Heart right ventricle (tissue), 16 donors: ENCODE measurements around the gene MYO3B. TPM values are rescaled to one million over a fixed set of nuclear protein-coding genes. Genes with fewer than 3 reads are reported as not detected.

Experiments used
- ATAC-seq, 8 donors: fragments of 200-7000 bp; cut with Tn5 transposase; one replicate each; pipeline ENCODE4 v1.9.1; 2020; ENCODE audit warnings: mild to moderate bottlenecking in 8 of 8, moderate library complexity in 8 of 8, moderate number of reproducible peaks in 1 of 8
- DNase-seq, 2 donors: peaks; one replicate each; pipeline ENCODE4 v3.0.0-alpha.2; 2020
- H3K27ac ChIP-seq, 10 donors: fragments of 200-600 bp; sonication (generic) in 2 of 10; one replicate each; pipeline versions ENCODE4 v1.5.0 to v1.8.0; 2020 to 2022; ENCODE audit warnings: mild to moderate bottlenecking in 3 of 10
- H3K27me3 ChIP-seq, 7 donors: fragments of 200-600 bp; one replicate each; pipeline ENCODE4 v1.8.0; 2021 to 2022; ENCODE audit warnings: mild to moderate bottlenecking in 2 of 7
- H3K36me3 ChIP-seq, 9 donors: fragments of 200-600 bp; sonication (generic) in 1 of 9; one replicate each; pipeline versions ENCODE4 v1.5.0 to v1.8.0; 2020 to 2022; ENCODE audit warnings: mild to moderate bottlenecking in 2 of 9
- H3K4me1 ChIP-seq, 9 donors: fragments of 200-600 bp; sonication (generic) in 1 of 9; one replicate each; pipeline versions ENCODE4 v1.5.0 to v1.8.0; 2020 to 2022; ENCODE audit warnings: mild to moderate bottlenecking in 4 of 9
- H3K4me3 ChIP-seq, 10 donors: fragments of 200-600 bp; sonication (generic) in 2 of 10; one replicate each; pipeline versions ENCODE4 v1.5.0 to v1.8.0; 2020 to 2022; ENCODE audit warnings: mild to moderate bottlenecking in 7 of 10, moderate library complexity in 2 of 10
- H3K9me3 ChIP-seq, 11 donors: fragments of 200-600 bp in 10 of 11; sonication (generic) in 2 of 11; one replicate each; pipeline versions ENCODE4 v1.5.0 to v1.8.0; 2013 to 2022; ENCODE audit warnings: mild to moderate bottlenecking in 2 of 11, control low read depth in 1 of 11, moderate library complexity in 1 of 11
- WGBS, 2 donors: extraction: QIAGEN DNeasy Blood & Tissue Kit; methylation state at CpG; one replicate each; pipeline ENCODE4 v1.1.7; 2013; ENCODE audit warnings: inconsistent platforms in 1 of 2; 5-methylcytosine and 5-hydroxymethylcytosine counted together
- intact Hi-C, 10 donors: fragments of 100-400 bp; cut with DNase I; formaldehyde crosslinking; loops; one replicate each; pipeline versions ENCODE4 v1.11.1 to v1.14.2; 2022
- polyA plus RNA-seq, 2 donors: library from polyadenylated mRNA; stranded (reverse); fragments of 200-250 nt; gene quantifications; one replicate each; pipeline ENCODE4 v1.2.3, GENCODE V29; 2013
- total RNA-seq, 10 donors: library from RNA; stranded (reverse); fragmentation: NEBNext Ultra II Directional in 3 of 10; extraction: Animal tissue kit (Norgen Biotek cat#: 25700) in 3 of 10; gene quantifications; one replicate each; pipeline versions ENCODE4 v1.2.1 to v1.2.4, GENCODE V29; 2021 to 2023
- TF ChIP-seq, protein P1 (sequence below), 9 donors: fragments of 200-600 bp; sonication (generic) in 2 of 9; IDR thresholded peaks; one replicate each; pipeline versions ENCODE4 v1.5.0 to v1.8.0; 2021 to 2022; ENCODE audit warnings: antibody characterized with exemption in 9 of 9, mild to moderate bottlenecking in 5 of 9, moderate library complexity in 1 of 9
- donor health status: Arrhythmogenic right ventricular cardiomyopathy.
- donor health status: ischemic (EF 13 %, LVEDD 7.1; RV severe dilation, severe dysfunction).
- donor health status: healthy with polysubstance abuse.
- donor health status: DM: no; HTN: yes; CAD: no.
- donor health status: DM: no; HTN: no; CAD: no.
- donor health status: ischemic (EF 25% LVEDD 6.9; RV normal size, moderate dysfunction).
- donor health status: ischemic (EF 25% LVEDD 5.7; RV mildly dilated, moderate dysfunction).
- donor health status: healthy.
- donor health status: DM: yes; HTN: yes; CAD: no.
- donor health status: Ischemic cardiomyopathy.
- donor health status: ischemic (EF 35%, LVEDD 5.7; RV mildly dilated, moderate dysfunction).
- donor health status: nonischemic (EF 11% LVEDD 7.7; RV severe dilation, severe dysfunction).
- donor health status: DM: yes; HTN: yes; CAD: no.
- donor health status: PGD.
- donor health status: ischemic (EF 29% LVEDD 5.4; RV normal size, mild dysfunction).
- donor health status: nonischemic (EF 23%, LVEDD 6.1; RV moderate dilation, normal function).

MYO3B gene
- total and polyA plus RNA-seq, 12 donors, result 0.05 to 0.21 (median 0.09) TPM; not detected in 8

DNA sequence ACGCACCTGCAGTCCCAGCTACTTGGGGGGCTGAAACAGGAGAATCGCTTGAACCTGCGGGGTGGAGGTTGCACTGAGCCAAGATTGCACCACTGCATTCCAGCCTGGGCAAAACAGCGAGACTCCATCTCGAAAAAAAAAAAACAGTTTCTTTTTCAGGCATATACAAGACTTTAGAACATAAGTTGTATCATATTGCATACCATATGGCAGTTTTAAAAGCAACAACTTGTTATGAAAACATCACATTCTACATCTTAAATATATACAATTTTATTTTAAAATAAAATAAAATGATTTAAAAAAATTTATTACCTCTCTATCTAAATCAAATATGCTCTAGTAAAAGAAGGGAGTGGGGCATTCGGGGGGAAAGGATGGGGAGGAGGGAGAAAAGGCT lies 497.8 kb downstream of the MYO3B start:
- Histone ChIP-seq H3K27ac (no peak overlapping the region), H3K4me1 (no peaks in the 10 kb centered on the region), H3K4me3 (no peak overlapping the region), H3K36me3 (no peaks in the 10 kb centered on the region), H3K27me3 (peaks cover 0 to 11% (median 0%) of the 10 kb centered on the region in 7 donors), H3K9me3 (no peaks in the 10 kb centered on the region)
- WGBS, 2 donors, result 89 to 90% methylated on average over 6 of the region's 6 CpGs
- TF ChIP-seq, protein P1, sequence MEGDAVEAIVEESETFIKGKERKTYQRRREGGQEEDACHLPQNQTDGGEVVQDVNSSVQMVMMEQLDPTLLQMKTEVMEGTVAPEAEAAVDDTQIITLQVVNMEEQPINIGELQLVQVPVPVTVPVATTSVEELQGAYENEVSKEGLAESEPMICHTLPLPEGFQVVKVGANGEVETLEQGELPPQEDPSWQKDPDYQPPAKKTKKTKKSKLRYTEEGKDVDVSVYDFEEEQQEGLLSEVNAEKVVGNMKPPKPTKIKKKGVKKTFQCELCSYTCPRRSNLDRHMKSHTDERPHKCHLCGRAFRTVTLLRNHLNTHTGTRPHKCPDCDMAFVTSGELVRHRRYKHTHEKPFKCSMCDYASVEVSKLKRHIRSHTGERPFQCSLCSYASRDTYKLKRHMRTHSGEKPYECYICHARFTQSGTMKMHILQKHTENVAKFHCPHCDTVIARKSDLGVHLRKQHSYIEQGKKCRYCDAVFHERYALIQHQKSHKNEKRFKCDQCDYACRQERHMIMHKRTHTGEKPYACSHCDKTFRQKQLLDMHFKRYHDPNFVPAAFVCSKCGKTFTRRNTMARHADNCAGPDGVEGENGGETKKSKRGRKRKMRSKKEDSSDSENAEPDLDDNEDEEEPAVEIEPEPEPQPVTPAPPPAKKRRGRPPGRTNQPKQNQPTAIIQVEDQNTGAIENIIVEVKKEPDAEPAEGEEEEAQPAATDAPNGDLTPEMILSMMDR (IDR thresholded peaks at IDR 0.05), result no peak
- intact Hi-C loops, result no loop called here
- DNase-seq (no peak), ATAC-seq (no peak)

DNA sequence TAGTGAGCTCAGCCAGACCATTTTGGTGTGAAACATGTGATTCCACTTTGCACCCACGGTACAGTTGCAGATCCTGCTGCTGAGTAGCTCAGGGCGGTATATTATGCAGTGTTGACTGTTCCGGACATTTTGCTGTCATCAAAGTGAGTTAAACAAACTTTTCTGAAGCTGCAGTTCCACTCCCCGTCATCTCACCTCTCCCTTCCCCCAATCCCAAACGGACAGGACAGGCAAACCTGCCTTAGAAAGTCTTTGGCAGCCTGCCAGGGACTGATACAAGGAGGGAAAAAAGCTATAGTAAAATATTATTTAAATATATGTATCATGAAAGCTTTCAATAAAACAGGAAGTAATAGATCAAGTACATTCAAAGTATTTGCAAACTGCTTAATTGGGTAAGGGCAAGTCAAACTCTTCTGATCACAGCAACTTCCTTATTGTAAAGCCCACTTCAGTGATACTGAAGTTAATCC lies 501.7 kb downstream of the MYO3B start:
- Histone ChIP-seq H3K27me3 (peaks cover 0 to 9% (median 0%) of the 10 kb centered on the region in 7 donors), H3K4me1 (no peaks in the 10 kb centered on the region), H3K27ac (no peak overlapping the region), H3K9me3 (no peaks in the 10 kb centered on the region), H3K4me3 (no peak overlapping the region), H3K36me3 (no peaks in the 10 kb centered on the region)
- no peak for ATAC-seq
- TF ChIP-seq, protein P1 (IDR thresholded peaks at IDR 0.05), result no peak
- DNase-seq, result no peak
- 39 to 41% methylated on average over 5 of the region's 5 CpGs for WGBS, 2 donors
- intact Hi-C loops, result no loop called here

DNA sequence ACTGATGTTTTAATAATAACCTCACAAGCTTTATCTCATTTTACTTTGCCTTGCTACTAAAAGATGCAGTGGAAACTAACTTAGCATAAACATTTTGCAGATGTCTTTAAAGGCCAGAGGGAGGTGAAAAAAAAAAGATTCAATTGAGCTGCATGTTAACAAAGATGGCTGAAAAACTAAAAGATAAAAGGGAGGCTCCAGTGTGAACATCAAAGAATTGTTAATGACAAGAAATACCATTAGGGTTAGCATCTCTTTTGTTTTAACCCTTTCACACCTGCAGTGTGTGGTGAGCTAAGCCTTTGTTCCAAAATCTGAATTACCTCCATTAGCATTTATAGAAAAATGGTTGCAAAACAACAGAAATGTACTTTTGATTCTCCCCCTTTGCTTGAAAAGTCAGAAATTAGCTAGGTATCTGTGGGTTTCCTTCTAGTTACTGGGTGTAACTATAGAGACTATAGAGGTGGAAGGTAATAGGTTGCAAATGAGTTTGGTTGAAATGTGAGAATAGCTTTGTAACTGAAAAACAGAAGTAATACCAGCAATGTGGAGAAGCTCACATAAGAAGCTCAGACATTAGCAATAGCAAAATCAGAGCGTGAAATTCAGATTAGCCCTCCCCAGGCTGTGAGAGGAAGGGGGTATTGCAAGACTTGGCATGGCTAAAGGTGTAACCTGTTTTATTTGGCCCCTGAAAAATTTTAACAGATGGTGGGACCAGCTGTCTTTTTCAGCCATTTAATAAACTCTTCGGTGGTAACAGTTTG lies 502.4 kb downstream of the MYO3B start:
- intact Hi-C loops, result no loop called here
- Histone ChIP-seq H3K27me3 (peaks cover 0 to 10% (median 0%) of the 10 kb centered on the region in 7 donors), H3K27ac (no peak overlapping the region), H3K4me1 (no peaks in the 10 kb centered on the region), H3K36me3 (no peaks in the 10 kb centered on the region), H3K9me3 (no peaks in the 10 kb centered on the region), H3K4me3 (no peak overlapping the region)
- TF ChIP-seq, protein P1 (IDR thresholded peaks at IDR 0.05), result no peak
- whole genome bisulfite sequencing, 2 donors, result 46 to 57% methylated on average over 2 of the region's 2 CpGs
- DNase-seq (no peak), ATAC-seq (no peak)

DNA sequence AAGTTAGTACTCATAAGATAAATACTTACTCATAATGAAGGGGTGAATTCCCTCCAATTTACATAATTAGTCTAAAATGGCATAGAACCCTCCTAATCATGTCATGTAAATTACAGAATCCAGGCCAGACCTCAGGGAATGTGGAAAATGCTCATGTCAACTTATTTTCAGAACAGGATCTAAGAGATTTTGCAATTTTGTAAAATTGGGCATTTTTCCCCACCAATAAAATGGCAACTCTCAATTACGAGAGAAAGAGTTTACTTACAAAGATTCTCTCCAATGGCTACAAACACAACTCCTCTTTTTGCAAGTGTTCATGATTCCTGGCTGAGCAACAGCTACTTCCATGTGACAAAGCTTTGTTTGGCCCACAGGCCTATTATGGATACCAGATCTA lies 503.4 kb downstream of the MYO3B start:
- TF ChIP-seq, protein P1 (IDR thresholded peaks at IDR 0.05), result no peak
- DNase-seq (no peak), ATAC-seq (no peak)
- no peaks in the 10 kb centered on the region for H3K36me3 ChIP-seq
- H3K9me3 ChIP-seq, result no peaks in the 10 kb centered on the region
- intact Hi-C loops, result no loop called here
- no peak overlapping the region for H3K27ac ChIP-seq
- H3K4me1 ChIP-seq, result no peaks in the 10 kb centered on the region
- WGBS, 2 donors, result 75 to 84% methylated on average over 1 of the region's 1 CpG
- no peak overlapping the region for H3K4me3 ChIP-seq
- H3K27me3 ChIP-seq, result peaks cover 0 to 12% (median 0%) of the 10 kb centered on the region in 7 donors
